NCI-H345 treated with DMSO at 0.1 percent for 48 hours (cell line): Measurements from ENCODE around the gene DNAH6.

ENCODE experiments used
- DNase-seq: peaks from one replicate; lab custom pipeline; 2025; ENCODE audit not compliant: unreplicated experiment; lab: John Stamatoyannopoulos, UW

DNAH6 gene

GRCh38 chr2:84628486-84628885, 112.2 kb downstream of the DNAH6 start:
- DNase-seq = no peak

- no peak for DNase-seq
Measured at GRCh38 chr2:84629550-84629949, 113.3 kb downstream of the DNAH6 start.

GRCh38 chr2:84631047-84631446, 114.7 kb downstream of the DNAH6 start:
- no peak for DNase-seq

GRCh38 chr2:84631985-84632384, 115.7 kb downstream of the DNAH6 start:
- DNase-seq = no peak

GRCh38 chr2:84636080-84636971, 120.0 kb downstream of the DNAH6 start:
- DNase-seq = no peak

GRCh38 chr2:84639751-84640150, 123.5 kb downstream of the DNAH6 start:
- DNase-seq = no peak

- no peak for DNase-seq
Measured at GRCh38 chr2:84640411-84640810, 124.1 kb downstream of the DNAH6 start.

GRCh38 chr2:84641021-84641420, 124.7 kb downstream of the DNAH6 start:
- no peak for DNase-seq

GRCh38 chr2:84643991-84644390, 127.7 kb downstream of the DNAH6 start:
- DNase-seq = no peak

GRCh38 chr2:84646514-84646913, 130.2 kb downstream of the DNAH6 start:
- DNase-seq = no peak

- no peak for DNase-seq
Measured at GRCh38 chr2:84647267-84647666, 131.0 kb downstream of the DNAH6 start.

GRCh38 chr2:84649058-84649457, 132.8 kb downstream of the DNAH6 start:
- no peak for DNase-seq

- DNase-seq = no peak
Measured at GRCh38 chr2:84649487-84650142, 133.3 kb downstream of the DNAH6 start.

- DNase-seq = no peak
Measured at GRCh38 chr2:84652431-84652830, 136.1 kb downstream of the DNAH6 start.

- DNase-seq = no peak
Measured at GRCh38 chr2:84653302-84653701, 137.0 kb downstream of the DNAH6 start.

GRCh38 chr2:84654414-84654813, 138.1 kb downstream of the DNAH6 start:
- DNase-seq = no peak

GRCh38 chr2:84669122-84669521, 152.8 kb downstream of the DNAH6 start:
- DNase-seq = no peak

- DNase-seq = no peak
Measured at GRCh38 chr2:84674099-84674498, 157.8 kb downstream of the DNAH6 start.

- DNase-seq = no peak
Measured at GRCh38 chr2:84674586-84674985, 158.3 kb downstream of the DNAH6 start.

GRCh38 chr2:84676295-84676694, 160.0 kb downstream of the DNAH6 start:
- no peak for DNase-seq

- no peak for DNase-seq
Measured at GRCh38 chr2:84678214-84678613, 161.9 kb downstream of the DNAH6 start.

- no peak for DNase-seq
Measured at GRCh38 chr2:84686783-84687476, 170.6 kb downstream of the DNAH6 start.
